NCI-H2227 (cell line): Measurements from ENCODE around the gene NOTCH4.
"Not testable (repeated sequence)": the region's sequence is repeated elsewhere in the genome, so short reads cannot be mapped to it uniquely, and the experiment has no call there.

Experiments used
- DNase-seq: peaks from one replicate; lab custom pipeline; 2025; ENCODE audit not compliant: unreplicated experiment; lab: John Stamatoyannopoulos, UW

The NOTCH4 gene

GRCh38 chr6:32223258-32224235, at the start of gene NOTCH4:
NOTCH4 (minus strand) TSS chr6:32224067; CDS start chr6:32223928, 139 bp downstream.
- no peak for DNase-seq

- no peak for DNase-seq
Measured at GRCh38 chr6:32271429-32271828, 47.6 kb upstream of the NOTCH4 start.

- DNase-seq: not testable (repeated sequence)
Measured at GRCh38 chr6:32268459-32268858, 44.6 kb upstream of the NOTCH4 start.

GRCh38 chr6:32267035-32267434, 43.2 kb upstream of the NOTCH4 start:
- no peak for DNase-seq

- DNase-seq: not testable (repeated sequence)
Measured at GRCh38 chr6:32257262-32257661, 33.4 kb upstream of the NOTCH4 start.

- DNase-seq: peak; percentile 82
Measured at GRCh38 chr6:32255199-32256153, 31.6 kb upstream of the NOTCH4 start.

GRCh38 chr6:32254761-32255198, 30.9 kb upstream of the NOTCH4 start:
- no peak for DNase-seq

GRCh38 chr6:32252331-32253009, 28.6 kb upstream of the NOTCH4 start:
- DNase-seq: no peak

GRCh38 chr6:32249262-32249661, 25.4 kb upstream of the NOTCH4 start:
- no peak for DNase-seq

- DNase-seq: no peak
Measured at GRCh38 chr6:32247401-32247800, 23.5 kb upstream of the NOTCH4 start.

- DNase-seq: peak; percentile 90
Measured at GRCh38 chr6:32244946-32245398, 21.1 kb upstream of the NOTCH4 start.

- no peak for DNase-seq
Measured at GRCh38 chr6:32244270-32244669, 20.4 kb upstream of the NOTCH4 start.

- DNase-seq: not testable (repeated sequence)
Measured at GRCh38 chr6:32242318-32242813, 18.5 kb upstream of the NOTCH4 start.

- no peak for DNase-seq
Measured at GRCh38 chr6:32240686-32241085, 16.8 kb upstream of the NOTCH4 start.

- no peak for DNase-seq
Measured at GRCh38 chr6:32239462-32239861, 15.6 kb upstream of the NOTCH4 start.

- DNase-seq: no peak
Measured at GRCh38 chr6:32234934-32235333, 11.1 kb upstream of the NOTCH4 start.

GRCh38 chr6:32226434-32226833, 2.6 kb upstream of the NOTCH4 start:
- DNase-seq: no peak

GRCh38 chr6:32224696-32225095, 829 bp upstream of the NOTCH4 start:
- no peak for DNase-seq

GRCh38 chr6:32222333-32223230, 1.3 kb downstream of the NOTCH4 start:
- DNase-seq: no peak

GRCh38 chr6:32220021-32220420, 3.8 kb downstream of the NOTCH4 start:
- DNase-seq: no peak
